ENCODE results near the gene PLP2.
"Not testable (repeated sequence)": the region's sequence is repeated elsewhere in the genome, so short reads cannot be mapped to it uniquely, and the experiment has no call there.

Gene PLP2, protein sequence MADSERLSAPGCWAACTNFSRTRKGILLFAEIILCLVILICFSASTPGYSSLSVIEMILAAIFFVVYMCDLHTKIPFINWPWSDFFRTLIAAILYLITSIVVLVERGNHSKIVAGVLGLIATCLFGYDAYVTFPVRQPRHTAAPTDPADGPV

DNA sequence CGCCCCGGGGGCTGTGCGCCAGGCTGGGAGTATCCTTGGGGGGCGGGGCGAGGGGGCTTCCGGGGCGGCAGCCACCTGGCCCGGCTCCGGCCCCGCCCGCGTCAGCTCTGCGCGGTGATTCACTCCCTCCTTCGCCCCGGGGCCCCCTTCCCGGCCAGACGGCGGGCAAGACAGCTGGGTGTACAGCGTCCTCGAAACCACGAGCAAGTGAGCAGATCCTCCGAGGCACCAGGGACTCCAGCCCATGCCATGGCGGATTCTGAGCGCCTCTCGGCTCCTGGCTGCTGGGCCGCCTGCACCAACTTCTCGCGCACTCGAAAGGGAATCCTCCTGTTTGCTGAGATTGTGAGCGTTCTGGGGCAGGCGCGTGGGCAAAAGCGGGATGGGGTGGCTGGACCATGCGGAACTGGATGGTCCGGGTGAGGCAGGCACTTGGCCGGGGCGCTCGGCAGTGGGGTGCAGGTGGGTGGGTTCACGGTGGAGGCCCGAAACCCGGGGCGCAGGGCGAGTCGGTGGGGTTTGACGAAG, at the start of gene PLP2:
Gene PLP2, plus strand, starts transcription at position 147 of the 528 bp plus-strand sequence. Its CDS starts 103 bp downstream, at position 250.
- peak; percentile 52 for DNase-seq

DNA sequence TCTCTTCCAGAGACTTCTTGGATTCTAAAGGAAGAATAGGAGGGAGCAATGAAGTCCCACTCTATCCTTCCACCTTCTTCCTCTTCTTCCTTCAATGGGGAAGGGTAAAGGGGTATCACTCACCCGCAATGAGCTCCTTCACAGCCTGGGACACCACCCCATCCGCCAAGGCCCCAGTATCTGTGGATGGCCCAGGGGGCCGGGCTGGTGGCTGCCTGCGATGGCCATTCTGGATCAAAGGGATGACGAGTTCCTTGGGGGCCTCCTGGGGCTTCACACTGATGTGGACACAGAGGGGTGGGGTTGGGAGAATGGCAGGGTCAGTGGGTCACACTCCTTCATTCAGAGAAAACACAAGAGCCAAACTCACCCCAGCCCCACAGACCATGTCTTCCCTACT, 49.2 kb upstream of the PLP2 start:
- DNase-seq = no peak

- DNase-seq = not testable (repeated sequence)
Measured at GRCh38 chrX:49127742-49128258, 43.9 kb upstream of the PLP2 start.

DNA sequence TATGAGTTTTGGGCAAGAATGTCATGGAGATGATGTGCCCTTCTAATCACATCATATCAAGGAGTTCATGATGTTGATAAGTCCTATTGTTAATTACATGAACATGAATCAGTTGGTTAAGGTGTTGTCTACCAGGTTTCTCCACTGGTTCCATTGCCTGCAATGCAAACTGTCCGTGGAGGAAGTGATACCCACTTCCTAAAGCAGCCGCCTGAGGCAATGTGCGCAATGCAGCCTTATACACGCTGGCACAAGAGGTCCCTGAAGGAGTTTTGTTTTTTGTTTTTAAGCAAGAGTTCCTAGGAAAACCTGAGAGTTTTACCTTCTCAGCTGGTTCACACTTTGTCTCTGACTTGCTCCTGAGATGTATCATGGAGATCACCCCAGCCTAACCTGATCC, 42.3 kb upstream of the PLP2 start:
- DNase-seq = no peak

DNA sequence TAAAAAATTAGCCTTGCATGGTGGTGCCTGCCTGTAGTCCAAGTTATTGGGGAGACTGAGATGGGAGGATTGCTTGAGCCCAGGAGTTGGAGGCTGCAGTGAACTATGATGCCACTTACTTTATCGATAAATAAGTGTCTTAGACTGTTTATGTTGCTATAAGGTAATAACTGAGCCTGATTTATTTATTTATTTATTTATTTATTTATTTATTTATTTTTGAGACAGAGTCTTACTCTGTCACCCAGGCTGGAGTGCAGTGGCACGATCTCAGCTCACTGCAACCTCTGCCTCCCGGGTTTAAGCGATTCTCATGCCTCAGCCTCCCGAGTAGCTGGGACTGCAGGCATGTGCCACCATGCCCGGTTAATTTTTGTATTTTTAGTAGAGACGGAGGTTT, 39.4 kb upstream of the PLP2 start:
- not testable (repeated sequence) for DNase-seq

- no peak for DNase-seq
Measured at GRCh38 chrX:49133759-49134158, 37.9 kb upstream of the PLP2 start.

- DNase-seq = no peak
Measured at GRCh38 chrX:49137492-49137891, 34.2 kb upstream of the PLP2 start.

- no peak for DNase-seq
Measured at GRCh38 chrX:49139713-49140112, 32.0 kb upstream of the PLP2 start.

GRCh38 chrX:49142264-49142663, 29.4 kb upstream of the PLP2 start:
- not testable (repeated sequence) for DNase-seq

DNA sequence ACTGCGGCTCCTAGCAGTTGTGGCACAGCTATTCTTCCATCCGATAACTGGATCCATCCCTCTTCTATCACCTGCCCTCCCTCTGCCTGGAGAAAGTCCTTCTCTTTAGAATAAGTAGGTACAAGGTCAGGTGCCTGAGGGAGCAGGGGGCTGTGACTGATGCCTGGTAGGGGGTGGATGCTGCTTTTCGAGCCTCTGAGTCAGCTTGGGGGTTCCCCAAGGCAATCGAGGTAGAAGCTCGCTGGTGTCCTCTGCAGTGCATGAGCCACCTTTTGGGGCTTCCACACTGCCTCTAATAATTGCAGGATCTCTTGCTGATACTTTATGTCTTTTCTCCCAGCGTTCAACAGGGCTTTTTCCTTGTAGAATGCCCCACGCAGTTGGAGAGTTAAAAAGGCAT, 28.5 kb upstream of the PLP2 start:
- DNase-seq = not testable (repeated sequence)

DNA sequence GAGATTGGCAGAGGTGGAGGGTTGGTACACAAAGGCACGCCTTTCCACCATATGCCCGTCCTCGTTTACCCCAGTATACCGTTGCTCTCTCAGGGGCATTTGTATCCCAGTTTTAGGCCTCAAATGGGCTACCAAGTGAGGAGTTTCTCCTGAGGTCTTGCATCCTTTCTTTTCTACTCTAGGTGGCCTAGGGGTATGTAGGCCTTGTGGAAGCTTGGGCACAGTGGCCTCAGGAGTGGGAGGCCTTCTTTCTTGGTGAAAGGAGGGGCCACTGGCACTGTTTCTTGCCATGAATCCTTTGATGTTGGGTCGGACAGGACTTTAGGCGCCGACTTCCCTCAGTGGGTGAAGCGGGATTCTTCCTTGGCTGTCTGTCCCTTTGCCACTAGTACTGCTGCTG, 24.4 kb upstream of the PLP2 start:
- DNase-seq = no peak

- DNase-seq = no peak
Measured at GRCh38 chrX:49147936-49148335, 23.8 kb upstream of the PLP2 start.

GRCh38 chrX:49148390-49149100, 23.2 kb upstream of the PLP2 start:
- not testable (repeated sequence) for DNase-seq

DNA sequence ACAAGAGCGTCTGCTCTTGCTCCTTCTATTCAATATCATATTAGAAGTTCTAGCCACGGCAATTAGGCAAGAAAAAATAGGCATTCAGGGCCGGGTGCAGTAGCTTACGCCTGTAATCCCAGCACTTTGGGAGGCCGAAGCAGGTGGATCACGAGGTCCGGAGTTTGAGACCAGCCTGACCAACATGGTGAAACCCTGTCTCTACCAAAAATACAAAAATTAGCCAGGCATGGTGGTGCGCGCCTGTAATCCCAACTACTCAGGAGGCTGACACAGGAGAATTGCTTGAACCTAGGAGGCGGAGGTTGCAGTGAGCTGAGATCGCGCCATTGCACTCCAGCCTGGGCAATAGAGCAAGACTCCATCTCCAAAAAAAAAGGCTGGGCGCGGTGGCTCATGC, 22.4 kb upstream of the PLP2 start:
- not testable (repeated sequence) for DNase-seq

GRCh38 chrX:49153467-49153866, 18.2 kb upstream of the PLP2 start:
- DNase-seq = no peak

GRCh38 chrX:49155243-49155899, 16.3 kb upstream of the PLP2 start:
- DNase-seq = peak; percentile 34

DNA sequence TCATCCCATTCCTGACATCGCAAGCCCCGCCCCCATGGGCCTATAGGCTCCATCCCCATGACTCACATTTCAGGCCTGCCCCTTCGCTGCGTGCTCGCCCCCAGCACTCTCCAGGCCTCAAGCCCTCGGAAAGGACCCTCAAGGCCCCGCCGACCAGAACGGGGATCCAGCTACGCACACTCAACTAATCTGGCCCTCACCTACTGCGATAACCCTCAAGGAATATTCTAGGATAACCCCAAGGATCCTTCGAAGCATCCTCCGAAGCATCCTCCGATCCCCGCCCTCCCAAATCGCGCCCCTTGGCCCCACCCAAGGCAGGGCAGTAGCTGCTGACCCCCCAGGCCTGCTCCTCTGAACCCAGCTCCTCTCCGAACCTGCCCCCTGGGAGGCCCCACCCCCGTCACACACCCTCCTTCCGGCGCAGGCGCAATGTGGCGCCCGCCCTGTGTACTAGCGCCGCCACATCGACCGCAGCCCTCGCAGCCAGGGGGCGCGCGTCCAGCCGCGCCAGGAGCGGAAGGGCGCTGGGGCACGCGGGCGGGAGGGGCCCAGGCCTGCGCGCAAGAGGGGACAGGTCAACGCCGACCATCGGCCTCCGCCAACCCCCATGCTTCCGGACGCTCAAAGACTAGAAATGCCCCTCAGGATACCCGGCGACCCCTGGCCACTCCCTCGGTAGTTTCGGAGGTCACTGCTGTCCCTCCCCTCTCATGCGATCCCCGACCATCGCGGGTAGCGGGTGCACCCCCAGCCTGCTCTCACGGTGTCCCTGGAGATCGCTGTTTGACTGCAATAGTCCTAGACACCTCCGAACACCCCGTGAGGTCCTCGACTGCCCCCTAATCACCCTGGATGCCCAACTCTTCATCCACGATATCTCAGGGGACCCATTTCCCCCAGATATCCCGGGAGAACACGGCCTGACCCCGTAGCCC, 15.5 kb upstream of the PLP2 start:
- DNase-seq = peak; percentile 87

DNA sequence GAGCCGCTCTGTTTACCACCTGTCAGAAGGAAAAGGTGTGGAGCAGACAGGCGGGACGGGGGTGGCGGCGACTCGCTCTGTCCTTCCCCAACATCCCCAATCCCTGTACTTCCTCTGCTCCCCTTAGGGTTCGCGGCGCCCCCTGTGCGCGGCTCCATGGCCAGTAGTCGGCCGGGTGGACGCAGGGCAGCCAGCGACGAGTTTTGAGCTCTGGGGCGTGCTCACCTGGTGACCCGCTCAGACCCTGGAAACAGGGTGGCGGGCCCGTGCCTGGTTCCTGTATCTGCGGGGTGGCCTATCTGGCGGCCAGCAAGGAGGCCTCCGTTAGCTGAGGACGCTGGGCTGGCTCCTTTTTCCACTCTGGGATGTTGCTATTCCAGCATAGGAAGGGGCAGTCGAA, 14.5 kb upstream of the PLP2 start:
- no peak for DNase-seq

DNA sequence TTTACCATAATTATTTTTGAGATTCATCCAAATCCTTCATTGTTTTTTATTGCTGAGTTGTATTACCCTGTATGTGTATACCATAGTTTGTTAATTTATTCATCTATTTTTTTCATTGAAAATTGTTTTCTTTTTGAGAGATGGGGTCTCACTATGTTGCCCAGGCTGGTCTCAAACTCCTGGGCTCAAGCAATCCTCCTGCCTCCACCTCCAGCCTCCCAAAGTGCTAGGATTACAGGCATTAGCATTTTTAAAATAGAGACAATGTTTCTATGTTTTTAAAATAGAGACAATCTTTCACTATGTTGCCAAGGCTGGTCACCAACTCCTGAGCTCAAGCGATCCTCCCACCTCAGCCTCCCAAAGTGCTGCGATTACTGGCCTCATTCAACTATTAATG, 10.8 kb upstream of the PLP2 start:
- no peak for DNase-seq

DNA sequence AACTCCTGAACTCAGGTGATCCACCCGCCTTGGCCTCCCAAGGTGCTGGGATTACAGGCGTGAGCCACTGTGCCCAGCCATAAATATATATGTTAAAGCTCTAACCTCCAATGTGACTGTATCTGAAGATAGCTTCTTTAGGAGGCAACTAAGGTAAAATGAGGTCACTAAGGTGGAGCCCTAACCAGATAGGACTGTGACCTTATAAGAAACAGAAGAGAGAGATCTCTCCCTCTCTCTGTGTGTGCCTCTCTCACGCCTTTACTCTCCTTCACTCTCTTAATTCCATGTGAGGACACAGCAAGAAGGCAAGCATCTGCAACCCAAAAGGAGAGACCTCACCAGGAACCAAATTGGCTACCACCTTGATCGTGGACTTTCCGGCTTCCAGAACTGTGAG, 10.1 kb upstream of the PLP2 start:
- no peak for DNase-seq

DNA sequence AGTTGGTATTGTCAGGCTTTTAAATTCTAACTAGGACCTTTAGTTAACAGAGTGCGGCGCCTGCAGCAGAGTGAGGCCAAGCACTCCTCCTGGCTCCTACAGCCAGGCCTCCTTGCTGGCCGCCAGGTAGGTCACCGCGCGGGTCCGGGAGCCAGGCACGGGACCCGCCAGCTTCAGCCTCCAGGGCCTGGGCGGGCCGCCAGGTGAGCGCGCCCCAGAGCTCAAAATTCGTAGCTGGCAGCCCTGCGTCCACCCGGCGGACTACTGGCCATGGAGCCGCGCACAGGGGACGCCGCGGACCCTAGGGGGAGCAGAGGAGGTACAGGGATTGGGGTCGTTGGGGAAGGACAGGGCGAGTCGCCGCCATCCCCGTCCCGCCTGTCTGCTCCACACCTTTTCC, 9.1 kb upstream of the PLP2 start, which contains the start of gene MAGIX:
Gene MAGIX, plus strand, starts transcription at position 139 of the 400 bp plus-strand sequence. Its CDS starts 132 bp downstream, at position 271.
- no peak for DNase-seq
